Measurements from ENCODE around the gene VAV3.
A peak's percentile ranks its signal among the peaks of the same experiment; 100 is the strongest.
"Not testable (repeated sequence)": the region's sequence is repeated elsewhere in the genome, so short reads cannot be mapped to it uniquely, and the experiment has no call there.

Gene VAV3

GRCh38 chr1:107787299-107787698, 177.7 kb downstream of the VAV3 start:
- DNase-seq, result no peak

DNA sequence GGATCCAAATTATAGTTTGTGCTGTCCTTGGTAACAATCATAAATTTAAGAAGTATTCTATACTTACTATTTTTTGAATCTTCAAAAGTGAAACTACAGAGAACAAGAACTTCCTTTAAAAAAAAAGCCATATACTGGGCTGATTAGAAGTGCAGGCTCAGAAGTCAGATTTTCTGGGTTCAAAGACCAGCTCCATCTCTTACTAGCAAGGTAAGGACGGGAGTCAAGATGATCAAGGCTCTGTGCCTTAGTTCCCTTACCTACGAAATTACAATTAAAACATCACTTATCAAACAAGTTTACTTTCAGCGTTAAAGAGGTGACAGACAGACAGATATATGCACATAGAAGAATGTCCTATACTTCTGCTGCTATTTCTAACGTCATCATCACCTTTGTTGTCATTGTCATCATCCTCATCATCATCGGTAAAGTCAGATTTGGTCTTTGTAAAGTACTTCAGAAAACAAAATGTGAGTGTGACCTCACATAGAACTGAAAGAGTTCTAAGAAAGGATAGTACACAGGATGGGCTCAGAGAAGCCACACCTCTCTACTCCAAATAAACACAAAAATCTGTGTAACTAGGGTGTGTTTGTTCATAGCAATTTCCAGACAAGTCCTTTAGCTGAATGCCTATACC, 178.7 kb downstream of the VAV3 start:
- DNase-seq, result no peak

GRCh38 chr1:107785496-107786202, 179.3 kb downstream of the VAV3 start:
- DNase-seq, result no peak

DNA sequence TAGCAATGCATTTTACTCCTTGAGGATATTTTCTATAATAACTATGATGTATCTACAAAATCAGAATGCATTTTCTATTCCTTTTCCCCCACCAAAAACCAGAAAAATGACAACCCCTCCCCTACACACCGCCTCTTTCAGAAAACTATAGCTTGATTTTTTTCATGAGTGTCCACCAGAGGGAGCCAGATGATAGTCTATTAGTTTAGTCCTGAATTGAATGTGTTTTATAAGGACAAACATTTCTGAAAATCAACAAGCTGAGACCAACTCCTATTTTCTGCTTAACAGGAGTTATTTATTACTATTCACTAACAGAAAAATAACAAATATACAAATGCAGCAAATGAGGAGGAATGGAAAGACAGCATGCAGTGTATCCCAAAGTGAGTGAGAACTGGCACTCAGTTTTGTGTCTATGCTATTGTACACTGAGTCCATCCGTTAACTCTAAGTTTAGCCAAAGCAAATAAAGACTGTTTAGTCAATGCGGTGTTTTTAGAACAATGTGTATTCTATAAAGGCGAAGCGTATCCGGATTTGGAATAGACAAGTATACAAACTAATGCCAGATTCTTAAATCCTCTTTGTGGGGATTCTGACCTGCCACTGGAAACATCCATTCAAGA, 182.6 kb downstream of the VAV3 start:
- peak in 1 of 2 experiments; percentile 19 for DNase-seq

- no peak for DNase-seq
Observed at GRCh38 chr1:107781245-107781644, 183.7 kb downstream of the VAV3 start.

GRCh38 chr1:107777664-107778047, 187.3 kb downstream of the VAV3 start:
- no peak for DNase-seq

DNA sequence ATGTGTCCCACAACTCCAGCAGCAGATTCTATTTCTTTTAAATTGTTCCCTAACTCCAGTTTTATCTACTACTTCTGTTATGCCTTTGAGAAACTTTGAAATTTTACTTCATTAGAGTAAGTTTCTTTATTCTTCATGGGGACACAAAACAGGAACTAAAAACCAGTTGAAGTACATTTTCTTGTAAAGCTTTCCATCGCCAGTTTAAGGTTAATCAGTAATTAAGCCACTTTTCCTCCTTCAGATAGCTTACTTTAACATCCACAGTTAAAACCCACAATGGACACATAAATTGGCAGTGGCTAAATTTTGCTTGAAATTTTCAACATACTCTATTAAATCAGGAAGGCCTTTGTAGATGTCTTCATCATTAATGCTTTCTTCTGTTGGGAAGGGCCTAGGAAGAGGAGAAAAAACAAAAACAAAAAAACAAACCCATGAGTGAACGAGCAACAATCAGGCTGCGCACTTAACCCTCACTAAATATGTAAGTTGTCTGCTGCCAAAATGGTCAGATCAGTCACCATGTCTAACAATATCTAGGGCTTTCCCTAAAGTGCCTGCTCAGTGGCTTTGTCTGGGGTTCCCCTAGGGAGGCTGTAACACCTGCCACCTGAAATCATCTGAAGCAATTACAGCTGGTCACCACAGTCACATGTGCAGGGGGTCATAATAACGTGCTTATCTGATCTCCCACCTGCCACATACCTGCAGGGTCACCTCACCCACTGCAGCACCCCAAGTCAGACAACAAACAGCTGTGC, 187.9 kb downstream of the VAV3 start:
- DNase-seq, result no peak

DNA sequence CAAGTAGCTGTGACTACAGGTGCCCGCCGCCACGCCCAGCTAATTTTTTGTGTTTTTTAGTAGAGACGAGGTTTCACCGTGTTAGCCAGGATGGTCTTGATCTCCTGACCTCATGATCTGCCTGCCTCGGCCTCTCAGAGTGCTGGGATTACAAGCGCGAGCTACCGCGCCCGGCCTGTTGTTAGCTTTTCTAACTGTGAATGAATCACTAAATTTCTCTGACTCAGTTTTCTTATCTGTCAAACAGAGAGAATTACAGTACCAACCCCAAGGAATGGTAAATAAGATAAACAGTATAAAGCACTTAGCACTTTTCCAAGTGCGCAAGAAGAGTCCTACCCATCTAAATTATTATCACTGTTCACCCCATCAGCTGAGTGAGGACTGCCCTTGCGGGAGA, 193.6 kb downstream of the VAV3 start:
- no peak for DNase-seq

- no peak for DNase-seq
Observed at GRCh38 chr1:107767156-107767582, 197.8 kb downstream of the VAV3 start.

DNA sequence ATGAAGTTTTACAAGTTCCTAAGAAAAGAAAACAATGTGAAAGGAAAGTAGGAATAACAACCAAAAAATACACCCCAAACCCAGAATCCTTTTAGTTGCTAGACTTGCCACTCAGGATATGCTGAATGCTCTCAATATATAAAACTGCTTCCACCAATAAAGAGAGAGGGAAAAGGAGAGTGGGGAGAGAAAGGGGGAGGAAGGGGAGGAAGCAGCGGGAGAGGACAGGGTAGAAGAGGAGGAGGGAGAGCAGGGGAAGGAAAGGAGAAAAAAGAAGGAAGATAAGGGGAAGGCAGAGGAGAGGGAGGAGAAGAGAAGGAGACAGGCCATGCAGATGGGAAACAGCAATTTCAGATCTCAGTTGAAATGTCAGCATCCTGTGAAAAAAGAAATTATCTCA, 198.4 kb downstream of the VAV3 start:
- no peak for DNase-seq

DNA sequence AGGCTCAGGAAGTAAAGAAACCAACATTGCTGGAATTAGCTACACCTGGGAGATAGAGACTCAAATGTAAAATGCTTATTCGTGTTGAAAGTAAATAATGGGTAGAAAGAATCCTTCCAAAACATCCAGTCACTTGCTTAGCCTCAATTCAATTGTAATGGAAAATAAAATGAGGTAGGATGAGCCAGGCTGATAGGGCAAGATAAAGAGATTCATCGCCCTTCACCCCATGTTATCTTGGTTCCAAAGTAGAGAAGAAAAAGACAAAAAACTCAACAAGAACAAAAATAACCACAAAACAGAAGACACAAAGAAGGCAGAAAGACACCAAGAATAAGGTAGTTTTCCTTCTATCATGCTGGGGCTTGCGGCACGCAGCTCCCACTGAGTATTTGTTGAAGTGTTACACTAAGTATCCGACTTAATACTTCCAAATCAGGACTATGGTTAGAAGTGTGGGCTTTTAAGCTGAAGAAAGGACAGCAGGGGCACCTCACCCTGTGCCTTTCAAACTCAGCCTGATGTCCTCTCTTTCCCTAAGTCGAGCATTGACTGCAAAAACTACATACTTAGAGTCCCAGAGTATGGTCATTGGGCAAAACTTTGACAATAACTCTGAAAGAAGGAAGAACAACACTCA, 202.1 kb downstream of the VAV3 start:
- no peak for DNase-seq

DNA sequence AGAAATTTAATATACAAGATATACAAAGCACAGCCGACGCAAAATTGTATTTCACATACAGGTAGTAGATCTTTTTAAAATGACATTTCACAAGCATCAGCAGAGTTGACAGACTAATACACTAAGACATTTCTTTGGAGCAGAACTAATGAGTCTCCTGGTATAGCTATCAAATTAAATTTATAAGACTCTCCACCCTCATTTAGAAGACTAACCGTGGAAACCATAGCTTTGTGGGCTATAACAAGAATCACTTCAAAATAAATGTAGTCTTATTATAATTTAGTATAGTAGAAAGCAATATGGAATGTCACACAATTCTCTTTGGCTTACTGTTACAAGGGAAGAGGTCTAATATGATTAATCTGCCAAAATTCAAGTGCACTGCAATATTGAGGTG, 204.9 kb downstream of the VAV3 start:
- DNase-seq, result no peak

- peak; percentile 22 to 23 for DNase-seq
Observed at GRCh38 chr1:107750364-107750959, 214.5 kb downstream of the VAV3 start.

DNA sequence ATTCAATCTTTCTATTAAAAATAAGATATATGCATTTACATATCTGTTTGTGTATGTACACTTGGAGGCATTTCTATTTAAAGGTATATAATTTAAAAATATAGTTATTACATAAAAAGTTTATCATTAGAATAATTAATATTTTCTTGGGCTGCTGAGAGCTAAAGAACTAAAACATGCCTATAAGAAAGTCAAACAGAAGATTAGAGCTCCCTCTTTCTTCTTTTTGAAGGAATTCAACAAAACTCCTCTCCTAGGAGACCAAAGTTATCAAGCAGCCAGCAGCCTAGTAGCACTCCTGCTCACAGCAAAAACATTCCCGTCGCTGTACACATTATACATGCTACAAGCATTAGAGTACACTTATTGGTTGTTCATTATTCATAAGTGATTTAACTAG, 216.4 kb downstream of the VAV3 start:
- no peak for DNase-seq

GRCh38 chr1:107741242-107741641, 223.7 kb downstream of the VAV3 start:
- DNase-seq, result no peak

- no peak for DNase-seq
Observed at GRCh38 chr1:107740579-107740978, 224.4 kb downstream of the VAV3 start.

- no peak for DNase-seq
Observed at GRCh38 chr1:107739651-107740050, 225.3 kb downstream of the VAV3 start.

DNA sequence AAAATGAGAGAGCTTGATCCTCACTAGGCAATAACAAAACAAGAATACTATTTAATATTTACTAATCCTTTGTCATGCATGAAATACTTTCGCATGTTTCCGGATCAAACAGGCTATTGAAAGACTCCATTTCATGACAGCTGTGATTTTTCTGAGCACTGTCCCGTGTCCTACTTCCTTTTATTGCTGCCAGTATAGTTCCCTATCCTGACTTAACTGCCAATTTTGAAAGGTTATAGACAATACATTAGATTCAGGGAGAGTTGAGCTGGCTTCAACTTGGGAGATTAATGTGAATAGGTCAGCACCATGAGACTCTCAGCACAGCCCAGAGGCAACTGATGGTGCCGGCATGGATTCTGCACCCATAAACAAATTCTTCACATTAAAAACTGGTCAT, 225.8 kb downstream of the VAV3 start:
- DNase-seq, result no peak

GRCh38 chr1:107733401-107733800, 231.6 kb downstream of the VAV3 start:
- DNase-seq, result not testable (repeated sequence)

- DNase-seq, result no peak
Observed at GRCh38 chr1:107727866-107728265, 237.1 kb downstream of the VAV3 start.

DNA sequence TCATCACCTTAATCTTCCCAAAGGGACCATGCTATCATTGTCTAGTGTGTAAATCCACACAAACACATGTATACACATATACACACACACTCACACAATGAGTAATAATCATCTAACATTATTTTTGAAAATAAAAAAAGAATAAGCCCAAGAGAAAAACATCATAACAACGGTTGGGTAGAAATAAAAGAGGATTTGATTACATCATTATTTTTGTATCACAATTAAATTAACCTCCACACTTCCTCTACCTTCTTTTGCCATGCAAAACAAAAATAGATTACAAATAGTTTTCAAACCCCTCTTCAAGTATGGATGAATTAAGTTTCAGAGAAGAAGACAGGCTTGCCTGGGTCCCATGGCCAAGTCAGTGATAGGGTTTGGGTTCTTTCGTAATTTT, 238.1 kb downstream of the VAV3 start:
- DNase-seq, result no peak

- no peak for DNase-seq
Observed at GRCh38 chr1:107724648-107725047, 240.3 kb downstream of the VAV3 start.

DNA sequence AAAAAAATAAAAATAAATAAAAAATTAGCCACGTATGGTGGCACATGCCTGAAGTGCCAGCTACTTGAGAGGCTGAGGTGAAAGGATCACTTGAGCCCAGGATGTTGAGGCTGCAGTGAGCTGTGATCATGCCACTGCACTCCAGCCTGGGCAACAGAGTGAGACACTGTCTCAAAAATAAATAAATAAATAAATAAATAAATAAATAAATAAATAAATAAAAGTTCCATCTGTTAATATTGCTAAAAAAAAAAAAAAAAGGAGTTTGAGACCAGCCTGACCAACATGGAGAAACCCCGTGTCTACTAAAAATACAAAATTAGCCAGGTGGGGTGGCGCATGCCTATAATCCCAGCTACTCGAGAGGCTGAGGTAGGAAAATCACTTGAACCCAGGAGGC, 244.8 kb downstream of the VAV3 start:
- DNase-seq, result not testable (repeated sequence)
